Rectal smooth muscle tissue (tissue), 1 donor: ENCODE results near the gene RBM38.
"Not testable (repeated sequence)": the region's sequence is repeated elsewhere in the genome, so short reads cannot be mapped to it uniquely, and the experiment has no call there.

ENCODE experiments used
- H3K27ac ChIP-seq: one replicate; pipeline ENCODE4 v1.7.0; 2013; ENCODE audit warnings: low read depth, low read length, inconsistent platforms
- H3K27me3 ChIP-seq: one replicate; pipeline ENCODE4 v1.7.0; 2013; ENCODE audit warnings: low read length; ENCODE audit not compliant: control insufficient read depth, insufficient read depth
- H3K36me3 ChIP-seq: one replicate; pipeline ENCODE4 v1.7.0; 2013; ENCODE audit warnings: low read length; ENCODE audit not compliant: control insufficient read depth, insufficient read depth
- H3K4me1 ChIP-seq: one replicate; pipeline ENCODE4 v1.7.0; 2013; ENCODE audit warnings: low read length; ENCODE audit not compliant: control insufficient read depth, insufficient read depth
- H3K4me3 ChIP-seq: one replicate; pipeline ENCODE4 v1.7.0; 2013; ENCODE audit warnings: low read length
- H3K9ac ChIP-seq: one replicate; pipeline ENCODE4 v1.7.0; 2013; ENCODE audit warnings: low read length

The RBM38 gene

DNA sequence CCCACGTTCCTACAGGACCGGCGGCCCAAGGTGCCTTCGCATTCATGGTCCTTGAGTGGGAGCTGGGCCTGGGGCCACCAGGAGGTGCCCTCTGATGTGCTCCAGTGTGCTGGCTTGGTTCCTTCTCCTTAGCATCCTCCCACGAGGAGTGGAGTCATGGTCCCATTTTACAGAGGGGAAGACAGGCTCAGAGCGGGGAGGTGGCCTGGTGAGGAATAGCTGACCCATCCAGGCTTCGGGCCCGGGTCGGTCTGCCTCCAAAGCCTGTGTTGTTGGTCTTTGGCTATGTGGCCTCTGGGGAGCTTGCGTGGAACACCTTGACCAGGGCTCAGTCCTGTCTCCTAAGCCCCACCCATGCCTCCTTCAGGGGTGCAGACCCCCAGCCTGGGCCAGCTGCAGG lies 22.8 kb downstream of the RBM38 start:
- Histone ChIP-seq H3K4me3 (no peak overlapping the region), H3K4me1 (peaks cover 11% of the 10 kb centered on the region), H3K27me3 (no peaks in the 10 kb centered on the region), H3K36me3 (no peaks in the 10 kb centered on the region), H3K9ac (no peak overlapping the region), H3K27ac (no peak overlapping the region)

DNA sequence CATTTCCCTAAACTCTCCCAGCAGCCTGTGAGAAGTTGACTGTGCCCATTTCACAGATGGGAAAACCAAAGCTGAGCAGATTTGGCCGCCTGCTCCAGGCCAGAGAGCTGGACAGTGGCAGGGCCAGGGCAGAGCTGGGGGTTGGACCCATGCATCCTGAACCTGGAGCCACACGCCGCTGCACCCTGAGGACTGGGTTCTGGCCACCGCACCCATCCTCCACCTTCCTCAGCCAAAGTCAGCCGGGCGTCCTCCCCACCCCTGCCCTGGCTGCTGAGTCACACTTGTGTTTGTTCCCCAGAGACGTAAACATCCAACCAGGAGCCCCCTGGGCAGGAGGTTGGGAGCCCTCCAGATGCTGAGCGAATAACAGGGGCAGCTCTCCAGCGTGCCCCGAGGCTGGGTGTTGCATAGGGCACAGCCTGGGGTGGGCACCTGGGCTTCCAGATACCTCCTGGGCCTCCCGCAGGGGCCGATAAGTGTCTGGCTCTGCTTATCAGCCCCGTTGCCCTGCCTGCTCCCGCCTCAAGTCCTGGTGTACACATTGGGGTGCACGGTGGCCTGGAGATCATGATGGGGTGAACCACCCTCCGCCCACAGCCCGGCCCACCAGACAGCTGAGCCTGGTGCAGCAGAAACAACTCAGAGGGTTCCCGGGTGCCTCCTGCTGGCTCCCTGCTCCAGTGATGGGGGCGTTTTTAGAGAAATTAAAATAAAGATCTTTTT lies 23.8 kb downstream of the RBM38 start:
- Histone ChIP-seq H3K9ac (no peak overlapping the region), H3K27ac (peak overlapping the region; percentile 51), H3K4me3 (no peak overlapping the region), H3K4me1 (peaks cover 3% of the 10 kb centered on the region), H3K27me3 (no peaks in the 10 kb centered on the region), H3K36me3 (no peaks in the 10 kb centered on the region)

DNA sequence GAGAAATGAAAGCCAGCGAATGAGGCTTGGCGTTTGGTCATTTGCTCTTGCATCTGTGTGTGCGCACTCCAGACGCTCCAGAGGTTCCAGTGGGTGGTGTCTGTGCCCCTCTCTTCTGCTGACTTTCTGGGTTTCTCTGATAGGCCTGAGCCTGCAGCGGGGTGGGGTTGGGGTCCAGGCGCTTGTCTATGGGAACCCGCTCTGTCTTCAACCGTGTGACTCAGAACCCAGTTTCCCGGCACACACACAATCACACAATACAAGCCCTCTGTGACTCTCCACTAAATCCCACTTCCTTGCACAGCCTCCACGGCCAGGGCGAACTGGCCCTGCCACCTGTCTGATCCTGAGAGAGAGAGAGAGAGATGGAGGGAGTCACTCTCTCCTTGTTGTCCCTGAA lies 24.6 kb downstream of the RBM38 start:
- no peak overlapping the region for H3K9ac ChIP-seq
- H3K36me3 ChIP-seq = no peaks in the 10 kb centered on the region
- H3K27ac ChIP-seq = peak overlapping the region; percentile 27
- H3K4me1 ChIP-seq = peaks cover 3% of the 10 kb centered on the region
- no peaks in the 10 kb centered on the region for H3K27me3 ChIP-seq
- no peak overlapping the region for H3K4me3 ChIP-seq

DNA sequence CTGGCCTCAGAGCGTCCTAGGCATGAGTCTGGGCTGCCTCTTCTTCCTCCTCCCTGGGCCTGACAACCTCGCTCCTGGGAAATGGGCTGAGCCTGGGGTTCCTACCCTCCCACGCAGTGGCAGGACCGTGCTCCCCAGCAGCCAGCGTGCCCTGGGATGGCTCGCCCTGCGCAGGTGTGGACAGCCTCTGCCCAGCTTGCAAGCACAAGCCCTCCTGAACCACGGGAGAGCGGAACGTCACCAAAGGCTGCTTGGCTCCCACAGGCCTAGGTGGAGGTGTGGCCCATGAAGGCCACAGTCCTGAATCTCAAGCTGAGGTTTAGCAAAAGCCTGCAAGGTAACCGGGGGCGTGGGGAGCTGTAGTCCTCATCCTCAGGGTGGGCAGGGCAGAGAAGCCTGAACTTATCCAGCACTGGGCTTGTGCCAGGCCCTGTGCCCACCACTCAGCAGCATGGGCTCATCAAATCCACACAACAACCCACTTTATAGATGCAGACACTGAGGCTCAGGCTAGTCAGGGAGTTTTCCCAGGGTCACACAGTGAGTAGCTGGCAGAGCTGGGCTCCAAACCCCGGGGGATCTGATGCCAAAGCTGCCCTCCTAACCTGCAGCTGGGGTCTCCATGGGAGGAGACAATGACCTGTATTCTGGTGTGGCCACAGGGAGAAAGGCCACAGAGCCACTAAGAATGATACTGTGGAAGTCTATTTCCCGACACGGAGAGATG lies 25.3 kb downstream of the RBM38 start:
- Histone ChIP-seq H3K27ac (no peak overlapping the region), H3K9ac (no peak overlapping the region), H3K4me3 (no peak overlapping the region), H3K36me3 (no peaks in the 10 kb centered on the region), H3K27me3 (no peaks in the 10 kb centered on the region), H3K4me1 (peaks cover 3% of the 10 kb centered on the region)

DNA sequence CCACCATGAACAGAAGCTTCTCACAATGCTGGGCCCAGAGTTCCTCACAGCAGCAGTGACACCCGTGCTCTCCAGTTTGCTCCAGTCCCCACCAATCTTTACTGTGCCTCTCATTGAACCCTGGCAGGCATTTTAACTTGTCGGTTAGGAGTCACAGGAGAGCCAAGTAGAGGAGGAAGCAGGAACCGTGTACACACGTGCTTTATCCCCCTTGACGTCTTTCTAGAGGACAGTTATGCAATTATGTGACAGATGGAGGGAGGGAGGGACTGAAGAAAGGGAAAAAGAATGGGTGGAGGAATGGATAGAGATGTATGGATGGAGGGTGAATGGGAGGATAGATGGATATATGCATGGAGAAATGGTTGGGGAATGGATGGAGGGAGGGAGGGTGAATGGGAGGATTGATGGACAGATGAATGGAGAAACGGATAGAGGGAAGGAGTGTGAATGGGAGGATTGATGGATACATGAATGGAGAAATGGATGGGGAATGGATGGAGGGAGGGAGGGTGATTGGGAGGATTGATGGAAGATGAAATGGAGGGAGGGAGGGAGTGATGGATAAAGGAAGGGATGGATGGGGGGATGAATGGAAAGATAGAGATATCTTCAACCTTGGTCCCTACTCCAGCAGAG lies 26.0 kb downstream of the RBM38 start:
- H3K27me3 ChIP-seq = no peaks in the 10 kb centered on the region
- no peak overlapping the region for H3K4me3 ChIP-seq

DNA sequence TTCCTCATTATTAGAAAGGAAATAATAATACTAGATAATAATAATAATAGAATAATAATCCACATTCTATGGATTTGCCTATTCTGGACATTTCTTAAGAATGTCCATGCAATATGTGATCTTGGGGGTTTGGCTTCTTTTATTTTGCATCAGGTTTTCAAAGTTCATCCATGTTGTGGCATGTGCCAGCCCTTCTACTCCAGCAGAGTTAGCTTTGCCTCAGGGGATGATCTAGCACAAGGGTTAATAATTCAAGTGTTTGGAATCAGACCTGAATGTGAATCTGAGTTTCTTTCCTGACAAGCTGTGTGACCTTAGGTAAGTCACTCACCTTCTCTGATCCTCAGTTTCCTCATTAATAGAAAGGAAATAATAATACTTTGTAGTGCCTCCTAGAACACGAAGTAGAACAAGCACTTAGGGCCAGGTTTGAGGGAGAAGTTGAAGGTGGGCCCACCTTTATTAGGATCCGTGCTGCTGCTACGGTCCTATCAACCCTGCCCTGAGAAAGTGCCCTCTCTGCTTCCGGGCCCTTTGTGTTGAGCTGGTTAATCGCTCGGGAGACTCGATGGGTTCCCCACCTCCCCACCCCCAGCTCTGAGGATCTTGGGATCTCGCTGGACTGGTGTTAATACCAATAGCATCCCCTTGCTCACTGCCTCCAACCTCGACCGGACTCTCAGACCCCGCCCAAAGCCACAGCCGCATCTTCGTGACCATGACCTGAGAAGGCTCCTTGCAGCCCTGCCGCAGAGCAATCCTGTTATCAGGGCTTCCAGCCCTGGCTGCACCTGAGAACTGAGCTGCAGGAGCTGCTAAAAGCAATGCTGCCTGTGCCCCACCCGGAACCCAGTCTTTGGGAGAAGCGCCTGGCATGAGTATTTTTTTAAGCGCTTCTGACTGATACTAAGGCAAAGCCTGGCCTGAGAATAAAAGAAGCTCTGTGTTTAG lies 26.9 kb downstream of the RBM38 start:
- Histone ChIP-seq H3K9ac (no peak overlapping the region), H3K36me3 (no peaks in the 10 kb centered on the region), H3K27me3 (no peaks in the 10 kb centered on the region), H3K27ac (no peak overlapping the region), H3K4me1 (peaks cover 5% of the 10 kb centered on the region), H3K4me3 (no peak overlapping the region)

More for the DNA sequence above, 26.0 kb downstream of the RBM38 start:
- Histone ChIP-seq H3K36me3 (no peaks in the 10 kb centered on the region), H3K27ac (no peak overlapping the region), H3K4me1 (no peaks in the 10 kb centered on the region), H3K9ac (no peak overlapping the region)

DNA sequence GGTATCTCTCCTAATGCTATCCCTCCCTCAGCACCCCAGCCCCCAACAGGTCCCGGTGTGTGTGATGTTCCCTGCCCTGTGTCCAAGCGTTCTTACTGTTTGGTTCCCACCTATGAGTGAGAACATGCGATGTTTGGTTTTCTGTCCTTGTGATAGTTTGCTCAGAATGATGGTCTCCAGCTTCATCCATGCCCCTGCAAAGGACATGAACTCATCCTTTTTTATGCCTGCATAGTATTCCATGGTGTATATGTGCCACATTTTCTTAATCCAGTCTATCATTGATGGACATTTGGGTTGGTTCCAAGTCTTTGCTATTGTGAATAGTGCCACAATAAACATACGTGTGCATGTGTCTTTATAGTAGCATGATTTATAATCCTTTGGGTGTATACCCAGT lies 28.3 kb downstream of the RBM38 start:
- not testable (repeated sequence) for H3K4me3 ChIP-seq, H3K4me1 ChIP-seq, H3K9ac ChIP-seq, H3K27ac ChIP-seq, H3K27me3 ChIP-seq, H3K36me3 ChIP-seq

DNA sequence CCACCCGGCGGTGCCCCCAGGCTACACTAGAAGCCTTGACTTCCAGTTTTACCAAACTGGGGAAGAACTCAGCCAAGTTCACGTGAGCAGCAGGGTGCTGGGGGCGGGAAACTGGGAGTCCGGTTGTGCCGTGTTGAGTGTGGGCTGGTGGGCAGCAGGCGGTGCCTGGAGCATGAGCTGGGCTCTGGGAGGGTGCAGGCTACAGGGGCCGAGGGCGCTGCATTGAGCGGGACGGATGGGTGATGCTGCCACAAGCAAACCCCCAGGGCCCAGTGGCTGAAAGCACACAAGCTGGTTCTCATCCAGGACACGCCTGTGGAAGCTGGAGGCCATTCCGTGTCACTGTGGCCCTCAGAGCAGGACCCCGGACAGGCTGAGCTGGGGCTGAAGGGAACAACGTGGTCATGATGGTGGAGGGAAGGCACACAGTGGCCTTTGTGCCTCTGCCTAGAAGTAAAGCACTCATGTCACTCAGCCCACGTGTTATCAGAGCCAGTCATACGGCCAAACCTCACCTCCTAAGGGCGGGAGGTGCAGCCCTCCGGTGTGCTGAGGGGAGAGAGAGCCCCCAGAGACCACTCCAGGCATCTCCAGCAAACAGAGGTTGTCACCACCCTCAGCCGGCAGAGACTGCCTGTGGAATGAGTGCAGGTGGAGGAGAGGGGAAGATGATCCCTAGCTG lies 29.5 kb downstream of the RBM38 start:
- Histone ChIP-seq H3K4me1 (peaks cover 5% of the 10 kb centered on the region), H3K4me3 (no peak overlapping the region), H3K27me3 (no peaks in the 10 kb centered on the region), H3K36me3 (no peaks in the 10 kb centered on the region), H3K27ac (no peak overlapping the region), H3K9ac (no peak overlapping the region)

DNA sequence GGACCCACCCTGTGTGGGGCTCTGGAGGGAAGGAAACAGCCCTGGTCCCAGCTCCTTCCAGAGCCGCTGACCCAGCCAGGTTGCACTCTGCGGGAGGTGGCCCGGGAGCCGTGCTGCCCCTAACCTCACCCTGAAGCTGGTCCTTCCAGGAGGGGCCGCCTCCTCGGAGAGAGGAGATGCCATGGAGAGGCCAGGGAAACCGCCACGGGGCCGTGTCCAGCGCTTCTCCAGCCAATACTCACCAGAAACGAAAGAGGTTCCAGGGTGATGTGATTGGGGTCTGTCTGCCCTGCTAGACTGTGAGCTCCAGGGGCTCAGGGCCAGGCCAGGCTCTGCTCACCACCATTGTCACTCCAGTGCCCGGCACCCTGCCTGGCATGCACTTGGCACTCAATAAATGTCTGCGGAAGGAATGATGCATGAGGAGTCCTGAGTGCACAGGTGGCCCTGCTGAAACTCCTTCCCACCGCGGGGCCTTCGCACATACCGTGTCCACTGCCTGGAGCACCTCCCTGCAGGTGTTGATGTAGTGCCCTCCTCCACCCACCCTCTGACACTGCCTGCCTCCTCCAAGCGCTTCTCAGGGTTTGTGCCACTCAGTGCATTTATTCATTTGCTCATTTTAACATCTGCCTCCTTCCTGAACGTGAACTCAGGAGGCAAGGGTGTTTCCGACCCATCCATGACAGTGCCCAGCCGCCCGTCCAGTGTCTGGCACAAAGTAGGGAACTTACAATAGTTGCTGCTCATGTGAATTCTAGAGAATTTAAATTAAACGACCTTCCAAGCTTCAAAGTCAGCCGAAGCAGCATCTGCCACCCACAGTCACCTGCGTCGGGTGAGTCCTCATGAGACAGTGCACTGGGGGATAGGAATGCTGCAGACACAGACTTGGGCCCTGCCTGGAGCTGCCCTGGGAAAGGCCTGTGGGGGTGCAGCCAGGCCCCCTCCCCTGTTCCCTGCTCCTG lies 30.3 kb downstream of the RBM38 start:
- no peak overlapping the region for H3K9ac ChIP-seq
- H3K36me3 ChIP-seq = no peaks in the 10 kb centered on the region
- H3K4me3 ChIP-seq = no peak overlapping the region
- peaks cover 5% of the 10 kb centered on the region for H3K4me1 ChIP-seq
- no peak overlapping the region for H3K27ac ChIP-seq
- H3K27me3 ChIP-seq = no peaks in the 10 kb centered on the region

DNA sequence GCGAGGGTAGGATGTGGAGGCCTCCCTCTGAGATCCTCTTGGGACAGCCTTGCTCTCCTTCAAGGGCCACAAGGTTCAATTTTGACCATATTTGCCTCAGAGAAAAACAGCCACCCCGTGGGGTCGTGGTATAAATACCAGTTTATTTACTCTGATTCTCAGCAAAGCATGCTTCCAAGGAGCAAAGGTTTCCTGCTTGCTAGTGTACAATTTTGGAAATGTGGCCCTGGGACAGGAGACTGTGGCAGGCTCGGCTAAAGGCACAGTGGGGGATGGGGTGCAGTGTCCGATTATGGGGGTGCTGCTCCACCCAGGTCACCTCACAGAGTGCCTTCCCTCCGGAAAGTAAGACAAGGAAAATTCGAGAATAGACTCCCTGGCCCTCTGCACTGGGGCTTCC lies 31.1 kb downstream of the RBM38 start:
- H3K9ac ChIP-seq = no peak overlapping the region
- H3K27me3 ChIP-seq = no peaks in the 10 kb centered on the region
- H3K4me1 ChIP-seq = peaks cover 5% of the 10 kb centered on the region
- H3K4me3 ChIP-seq = no peak overlapping the region
- no peak overlapping the region for H3K27ac ChIP-seq
- no peaks in the 10 kb centered on the region for H3K36me3 ChIP-seq
